Adrenal gland (tissue), 5 donors: ENCODE results near the gene LILRB1.

Experiments
- POLR2A ChIP-seq, 2 donors: fragments of 450-650 bp; IDR thresholded peaks; one replicate each; pipeline ENCODE4 v1.6.1; 2017; ENCODE audit warnings: antibody characterized with exemption in 2 of 2, mild to moderate bottlenecking in 2 of 2, moderate library complexity in 1 of 2
- TF ChIP-seq, protein P1 (sequence below), 6 experiments: fragments of 450-650 bp in 4 of 6; fragments of 200-600 bp in 2 of 6; sonication (generic) in 1 of 6; IDR thresholded peaks; 1 replicate in 5 of 6; 2 replicates in 1 of 6; pipeline versions ENCODE4 v1.5.1 to v1.8.0; 2016 to 2021; ENCODE audit warnings: antibody characterized with exemption in 6 of 6, mild to moderate bottlenecking in 2 of 6, moderate library complexity in 1 of 6
- donor health status: DM: no; HTN: no; CAD: no.

DNA sequence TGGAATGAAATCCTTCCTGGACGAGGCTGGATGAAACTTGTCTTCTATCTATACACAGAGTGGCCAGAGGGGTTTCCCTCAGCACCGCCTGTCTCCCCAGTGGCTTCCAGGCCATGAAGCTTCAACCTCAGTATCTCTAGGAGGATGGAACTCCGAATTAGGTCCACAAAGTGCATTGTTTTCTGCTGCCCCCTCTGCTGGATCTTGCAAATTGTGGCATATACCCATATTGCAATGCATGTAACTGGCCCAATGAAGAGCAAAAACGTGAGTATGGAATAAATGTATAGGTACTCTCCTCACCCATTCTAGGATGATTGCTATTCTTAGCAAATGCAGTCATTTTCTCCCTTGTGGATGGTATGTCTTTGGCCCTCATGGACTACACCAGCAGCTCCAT, 17.8 kb downstream of the LILRB1 start:
- TF ChIP-seq, protein P1, sequence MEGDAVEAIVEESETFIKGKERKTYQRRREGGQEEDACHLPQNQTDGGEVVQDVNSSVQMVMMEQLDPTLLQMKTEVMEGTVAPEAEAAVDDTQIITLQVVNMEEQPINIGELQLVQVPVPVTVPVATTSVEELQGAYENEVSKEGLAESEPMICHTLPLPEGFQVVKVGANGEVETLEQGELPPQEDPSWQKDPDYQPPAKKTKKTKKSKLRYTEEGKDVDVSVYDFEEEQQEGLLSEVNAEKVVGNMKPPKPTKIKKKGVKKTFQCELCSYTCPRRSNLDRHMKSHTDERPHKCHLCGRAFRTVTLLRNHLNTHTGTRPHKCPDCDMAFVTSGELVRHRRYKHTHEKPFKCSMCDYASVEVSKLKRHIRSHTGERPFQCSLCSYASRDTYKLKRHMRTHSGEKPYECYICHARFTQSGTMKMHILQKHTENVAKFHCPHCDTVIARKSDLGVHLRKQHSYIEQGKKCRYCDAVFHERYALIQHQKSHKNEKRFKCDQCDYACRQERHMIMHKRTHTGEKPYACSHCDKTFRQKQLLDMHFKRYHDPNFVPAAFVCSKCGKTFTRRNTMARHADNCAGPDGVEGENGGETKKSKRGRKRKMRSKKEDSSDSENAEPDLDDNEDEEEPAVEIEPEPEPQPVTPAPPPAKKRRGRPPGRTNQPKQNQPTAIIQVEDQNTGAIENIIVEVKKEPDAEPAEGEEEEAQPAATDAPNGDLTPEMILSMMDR (IDR thresholded peaks at IDR 0.05), result no peak
- no peak for TF ChIP-seq POLR2A (IDR thresholded peaks at IDR 0.05)
